SK-N-SH (cell line): Measurements from ENCODE around the gene MYO9B. TPM values are rescaled to one million over a fixed set of nuclear protein-coding genes. Genes with fewer than 3 reads are reported as not detected.
"Not testable (repeated sequence)": the region's sequence is repeated elsewhere in the genome, so short reads cannot be mapped to it uniquely, and the experiment has no call there.

Source experiments
- CTCF ChIA-PET: fragments of 300-600, 350-600 bp; formaldehyde crosslinking; extraction: SDS; loops from one replicate; lab custom pipeline; 2021; lab: Yijun Ruan, JAX
- POLR2A ChIA-PET: fragments of 350-600 bp; sonication (Branson Sonifier 250); formaldehyde crosslinking; extraction: SDS; loops from one replicate; lab custom pipeline; 2020; ENCODE audit warnings: antibody characterized with exemption, inconsistent platforms; lab: Yijun Ruan, JAX
- DNase-seq: peaks from one replicate; pipeline ENCODE4 v3.0.0; 2012
- H2AFZ ChIP-seq: fragments of 200-600 bp; sonication (generic); 2 replicates; pipeline ENCODE4 v1.8.1; 2016; ENCODE audit warnings: antibody characterized with exemption, mild to moderate bottlenecking, low read depth
- H3F3A ChIP-seq: fragments of 200-600 bp; sonication (generic); replicated peaks from 2 replicates; pipeline ENCODE3; 2016; ENCODE audit warnings: antibody characterized with exemption, mild to moderate bottlenecking; ENCODE audit not compliant: insufficient read depth
- H3K27ac ChIP-seq, 2 experiments: fragments of 200-500 bp in 1 of 2; fragments of 200-600 bp in 1 of 2; sonication (Bioruptor generic) in 1 of 2; sonication (generic), shearing (Covaris generic) in 1 of 2; 2 replicates each; pipeline versions ENCODE4 v1.5.1 to v1.6.1; 2014 to 2016; ENCODE audit warnings: low read depth in 2 of 2, inconsistent platforms in 1 of 2, low read length in 1 of 2, mild to moderate bottlenecking in 1 of 2, mixed read lengths in 1 of 2
- H3K27me3 ChIP-seq: fragments of 200-600 bp; sonication (generic), shearing (Covaris generic); 2 replicates; pipeline ENCODE4 v1.6.1; 2016; ENCODE audit warnings: mixed run types; ENCODE audit not compliant: insufficient read depth
- H3K36me3 ChIP-seq, 2 experiments: fragments of 200-500 bp in 1 of 2; fragments of 200-600 bp in 1 of 2; sonication (Bioruptor generic) in 1 of 2; sonication (generic) in 1 of 2; replicated peaks in 1 of 2; 2 replicates each; pipeline versions ENCODE3 to v1.5.1; 2014 to 2016; ENCODE audit warnings: low read length in 1 of 2, mild to moderate bottlenecking in 1 of 2; ENCODE audit not compliant: insufficient read depth in 2 of 2, control insufficient read depth in 1 of 2
- H3K4me1 ChIP-seq, 2 experiments: fragments of 200-500 bp in 1 of 2; fragments of 200-600 bp in 1 of 2; sonication (Bioruptor generic) in 1 of 2; sonication (generic), shearing (Covaris generic) in 1 of 2; 2 replicates each; pipeline versions ENCODE4 v1.5.1 to v1.6.1; 2014 to 2016; ENCODE audit warnings: low read depth in 1 of 2, low read length in 1 of 2, mixed run types in 1 of 2; ENCODE audit not compliant: insufficient read depth in 2 of 2, control insufficient read depth in 1 of 2
- H3K4me2 ChIP-seq: fragments of 200-600 bp; sonication (generic), shearing (Covaris generic); 2 replicates; pipeline ENCODE4 v1.6.1; 2017; ENCODE audit warnings: mixed run types
- H3K4me3 ChIP-seq, 2 experiments: fragments of 200-500 bp in 1 of 2; fragments of 200-600 bp in 1 of 2; sonication (Bioruptor generic) in 1 of 2; sonication (generic), shearing (Covaris generic) in 1 of 2; 2 replicates each; pipeline versions ENCODE4 v1.5.1 to v1.8.1; 2014 to 2016; ENCODE audit warnings: low read depth in 2 of 2, inconsistent platforms in 1 of 2, low read length in 1 of 2, mild to moderate bottlenecking in 1 of 2, mixed read lengths in 1 of 2, moderate library complexity in 1 of 2
- H3K79me2 ChIP-seq: fragments of 200-600 bp; sonication (generic); 2 replicates; pipeline ENCODE4 v1.8.1; 2017; ENCODE audit warnings: mild to moderate bottlenecking; ENCODE audit not compliant: insufficient read depth
- H3K9ac ChIP-seq: fragments of 200-600 bp; sonication (generic); 2 replicates; pipeline ENCODE4 v1.6.1; 2017; ENCODE audit warnings: mixed run types
- H3K9me2 ChIP-seq: fragments of 200-600 bp; sonication (generic); 2 replicates; pipeline ENCODE4 v1.6.1; 2017; ENCODE audit warnings: mixed run types
- H3K9me3 ChIP-seq: fragments of 200-600 bp; sonication (generic); 2 replicates; pipeline ENCODE4 v1.6.1; 2017; ENCODE audit warnings: mixed run types, mild to moderate bottlenecking, moderate library complexity
- H4K20me1 ChIP-seq: fragments of 200-600 bp; sonication (generic); 2 replicates; pipeline ENCODE4 v1.6.1; 2017; ENCODE audit warnings: mild to moderate bottlenecking, mixed run types; ENCODE audit not compliant: insufficient read depth
- CHD2 ChIP-seq: fragments of 150-350 bp; IDR thresholded peaks from 2 replicates; pipeline ENCODE4 v1.6.1; 2018; ENCODE audit warnings: low read length; ENCODE audit not compliant: partially characterized antibody
- ELF1 ChIP-seq: IDR thresholded peaks from 2 replicates; pipeline ENCODE4 v1.4.0; 2012
- EP300 ChIP-seq, 2 experiments: IDR thresholded peaks; 2 replicates each; pipeline versions ENCODE4 v1.4.0 to v1.6.1; 2012; ENCODE audit warnings: borderline replicate concordance in 1 of 2, low read depth in 1 of 2, low read length in 1 of 2
- EZH2phosphoT487 ChIP-seq: fragments of 200-600 bp; sonication (generic); IDR thresholded peaks from 2 replicates; pipeline ENCODE4 v1.6.1; 2017; ENCODE audit warnings: low read depth, mixed run types, mild to moderate bottlenecking, antibody characterized with exemption, moderate library complexity, borderline replicate concordance
- FOSL2 ChIP-seq: IDR thresholded peaks from 2 replicates; pipeline ENCODE4 v1.4.0; 2012; ENCODE audit warnings: low read depth, mild to moderate bottlenecking, moderate library complexity, borderline replicate concordance
- FOXJ3 ChIP-seq: sonication (generic); formaldehyde crosslinking; IDR thresholded peaks from 2 replicates; pipeline ENCODE4 v1.5.1; 2020; ENCODE audit warnings: mild to moderate bottlenecking, missing genetic modification reagents
- GABPA ChIP-seq: IDR thresholded peaks from 2 replicates; pipeline ENCODE4 v1.4.0; 2012; ENCODE audit warnings: low read depth, mild to moderate bottlenecking
- JUND ChIP-seq: IDR thresholded peaks from 2 replicates; pipeline ENCODE4 v1.4.0; 2012
- NFIC ChIP-seq: IDR thresholded peaks from 2 replicates; pipeline ENCODE4 v1.4.0; 2012; ENCODE audit warnings: borderline replicate concordance
- NRF1 ChIP-seq: IDR thresholded peaks from 2 replicates; pipeline ENCODE4 v1.6.1; 2012; ENCODE audit warnings: low read depth, mild to moderate bottlenecking, low read length
- RAD21 ChIP-seq: IDR thresholded peaks from 2 replicates; pipeline ENCODE4 v1.6.1; 2012; ENCODE audit warnings: mild to moderate bottlenecking, low read length
- RCOR1 ChIP-seq: fragments of 150-350 bp; IDR thresholded peaks from 2 replicates; pipeline ENCODE4 v1.6.1; 2017; ENCODE audit warnings: antibody characterized with exemption, low read length
- SIN3A ChIP-seq: IDR thresholded peaks from 2 replicates; pipeline ENCODE4 v1.6.1; 2012; ENCODE audit warnings: low read depth, mild to moderate bottlenecking, low read length, moderate library complexity, borderline replicate concordance
- TAF1 ChIP-seq: IDR thresholded peaks from 2 replicates; pipeline ENCODE4 v1.6.1; 2012; ENCODE audit warnings: low read depth, mild to moderate bottlenecking, low read length, moderate library complexity, borderline replicate concordance
- TEAD4 ChIP-seq: IDR thresholded peaks from 2 replicates; pipeline ENCODE4 v1.4.0; 2012; ENCODE audit warnings: mild to moderate bottlenecking, borderline replicate concordance; ENCODE audit not compliant: insufficient read depth
- WGBS: methylation state at CpG from one replicate; pipeline ENCODE4 v1.1.6; 2017; ENCODE audit warnings: low lambda C conversion rate; 5-methylcytosine and 5-hydroxymethylcytosine counted together
- polyA plus RNA-seq, 3 experiments: library from polyadenylated mRNA; depleted of rRNA; stranded (reverse); fragments of >200 nt; gene quantifications; 2 replicates each; pipeline ENCODE4 v1.2.3, GENCODE V29; 2012
- TF ChIP-seq, protein P1 (sequence below): fragments of 200-600 bp; sonication (generic); IDR thresholded peaks from 2 replicates; pipeline ENCODE4 v1.6.1; 2017; ENCODE audit warnings: antibody characterized with exemption, mild to moderate bottlenecking, moderate library complexity
- TF ChIP-seq, protein P2 (sequence below): IDR thresholded peaks from 2 replicates; pipeline ENCODE4 v1.4.0; 2012; ENCODE audit warnings: low read depth, borderline replicate concordance
- TF ChIP-seq, protein P3 (sequence below): IDR thresholded peaks from 2 replicates; pipeline ENCODE4 v1.4.0; 2012; ENCODE audit warnings: low read depth

The MYO9B gene
- polyA plus RNA-seq, 1 of the 3 experiments (the other 2 are of a cell fraction) = 37.6 TPM

DNA sequence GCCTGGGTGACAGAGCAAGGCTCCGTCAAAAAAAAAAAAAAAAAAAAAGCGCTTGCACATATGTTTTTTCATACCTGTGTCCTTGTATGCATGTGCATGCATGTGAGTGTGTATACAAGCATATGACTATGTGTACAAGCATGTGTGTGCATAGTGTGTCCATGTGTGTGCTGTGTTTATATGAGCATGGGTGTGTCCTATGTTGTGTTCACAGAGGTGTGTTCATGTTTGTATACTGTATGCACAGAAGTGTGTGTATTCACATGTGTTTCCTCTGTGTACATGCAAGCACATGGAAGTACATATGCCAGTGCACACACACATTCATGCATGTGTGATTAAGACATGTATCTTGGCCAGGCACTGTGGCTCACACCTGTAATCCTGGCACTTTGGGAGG is 17.1 kb downstream of the MYO9B start:
- H3K27me3 ChIP-seq = no peaks in the 10 kb centered on the region
- peaks cover 40% of the 10 kb centered on the region; the same call in 1 of the 2 replicates for H4K20me1 ChIP-seq
- CTCF ChIA-PET = no interaction called here
- H3K79me2 ChIP-seq = peaks cover 99% of the 10 kb centered on the region
- no peak overlapping the region for H3K4me2 ChIP-seq
- no peaks in the 10 kb centered on the region for H3K9me2 ChIP-seq
- H3K4me3 ChIP-seq = no peak overlapping the region
- WGBS = 79% methylated on average over 2 of the region's 2 CpGs
- peaks cover 0 to 12% of the 10 kb centered on the region in 2 experiments; a peak in 2 of 4 replicates for H3K4me1 ChIP-seq
- H3K27ac ChIP-seq = no peak overlapping the region
- H3F3A ChIP-seq = peaks cover 27% of the 10 kb centered on the region
- H3K9me3 ChIP-seq = no peaks in the 10 kb centered on the region
- DNase-seq = no peak
- TF ChIP-seq, protein P1, sequence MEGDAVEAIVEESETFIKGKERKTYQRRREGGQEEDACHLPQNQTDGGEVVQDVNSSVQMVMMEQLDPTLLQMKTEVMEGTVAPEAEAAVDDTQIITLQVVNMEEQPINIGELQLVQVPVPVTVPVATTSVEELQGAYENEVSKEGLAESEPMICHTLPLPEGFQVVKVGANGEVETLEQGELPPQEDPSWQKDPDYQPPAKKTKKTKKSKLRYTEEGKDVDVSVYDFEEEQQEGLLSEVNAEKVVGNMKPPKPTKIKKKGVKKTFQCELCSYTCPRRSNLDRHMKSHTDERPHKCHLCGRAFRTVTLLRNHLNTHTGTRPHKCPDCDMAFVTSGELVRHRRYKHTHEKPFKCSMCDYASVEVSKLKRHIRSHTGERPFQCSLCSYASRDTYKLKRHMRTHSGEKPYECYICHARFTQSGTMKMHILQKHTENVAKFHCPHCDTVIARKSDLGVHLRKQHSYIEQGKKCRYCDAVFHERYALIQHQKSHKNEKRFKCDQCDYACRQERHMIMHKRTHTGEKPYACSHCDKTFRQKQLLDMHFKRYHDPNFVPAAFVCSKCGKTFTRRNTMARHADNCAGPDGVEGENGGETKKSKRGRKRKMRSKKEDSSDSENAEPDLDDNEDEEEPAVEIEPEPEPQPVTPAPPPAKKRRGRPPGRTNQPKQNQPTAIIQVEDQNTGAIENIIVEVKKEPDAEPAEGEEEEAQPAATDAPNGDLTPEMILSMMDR = no peak
- TF ChIP-seq ELF1 = no peak
- no peak for TF ChIP-seq TAF1
- TF ChIP-seq RCOR1 = no peak
- no peak for TF ChIP-seq GABPA
- TF ChIP-seq JUND = no peak
- TF ChIP-seq RAD21 = no peak
- no peak for TF ChIP-seq FOSL2
- TF ChIP-seq EZH2phosphoT487 = no peak
- TF ChIP-seq, protein P2, sequence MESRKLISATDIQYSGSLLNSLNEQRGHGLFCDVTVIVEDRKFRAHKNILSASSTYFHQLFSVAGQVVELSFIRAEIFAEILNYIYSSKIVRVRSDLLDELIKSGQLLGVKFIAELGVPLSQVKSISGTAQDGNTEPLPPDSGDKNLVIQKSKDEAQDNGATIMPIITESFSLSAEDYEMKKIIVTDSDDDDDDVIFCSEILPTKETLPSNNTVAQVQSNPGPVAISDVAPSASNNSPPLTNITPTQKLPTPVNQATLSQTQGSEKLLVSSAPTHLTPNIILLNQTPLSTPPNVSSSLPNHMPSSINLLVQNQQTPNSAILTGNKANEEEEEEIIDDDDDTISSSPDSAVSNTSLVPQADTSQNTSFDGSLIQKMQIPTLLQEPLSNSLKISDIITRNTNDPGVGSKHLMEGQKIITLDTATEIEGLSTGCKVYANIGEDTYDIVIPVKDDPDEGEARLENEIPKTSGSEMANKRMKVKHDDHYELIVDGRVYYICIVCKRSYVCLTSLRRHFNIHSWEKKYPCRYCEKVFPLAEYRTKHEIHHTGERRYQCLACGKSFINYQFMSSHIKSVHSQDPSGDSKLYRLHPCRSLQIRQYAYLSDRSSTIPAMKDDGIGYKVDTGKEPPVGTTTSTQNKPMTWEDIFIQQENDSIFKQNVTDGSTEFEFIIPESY = no peak
- no peak for TF ChIP-seq SIN3A
- TF ChIP-seq EP300 (IDR thresholded peaks at IDR 0.05; ENCODE audit: borderline replicate concordance in 1 of 2, low read depth in 1 of 2, low read length in 1 of 2) = no peak
- no peak for TF ChIP-seq TEAD4
- no peak for TF ChIP-seq CHD2
- no peak for TF ChIP-seq NRF1
- TF ChIP-seq, protein P3, sequence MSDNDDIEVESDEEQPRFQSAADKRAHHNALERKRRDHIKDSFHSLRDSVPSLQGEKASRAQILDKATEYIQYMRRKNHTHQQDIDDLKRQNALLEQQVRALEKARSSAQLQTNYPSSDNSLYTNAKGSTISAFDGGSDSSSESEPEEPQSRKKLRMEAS = no peak
- TF ChIP-seq NFIC = no peak
- no peak for TF ChIP-seq FOXJ3
- no peak overlapping the region for H2AFZ ChIP-seq
- peaks cover 0 to 7% of the 10 kb centered on the region in 2 experiments for H3K36me3 ChIP-seq
- POLR2A ChIA-PET = no interaction called here
- no peak overlapping the region for H3K9ac ChIP-seq

DNA sequence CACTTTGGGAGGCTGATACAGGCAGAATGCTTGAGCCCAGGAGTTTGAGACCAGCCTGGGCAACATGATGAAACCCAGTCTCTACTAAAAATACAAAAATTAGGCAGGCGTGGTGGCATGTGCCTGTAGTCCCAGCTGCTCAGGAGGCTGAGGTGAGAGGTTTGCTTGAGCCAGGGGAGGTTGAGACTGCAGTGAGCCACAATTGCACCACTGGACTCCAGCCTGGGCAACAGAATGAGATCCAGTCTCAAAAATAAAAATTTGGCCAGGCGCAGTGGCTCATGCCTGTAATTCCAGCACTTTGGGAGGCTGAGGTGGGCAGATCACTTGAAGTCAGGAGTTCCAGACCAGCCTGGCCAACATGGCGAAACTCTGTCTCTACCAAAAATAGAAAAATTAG is 19.1 kb downstream of the MYO9B start:
- H3K27me3 ChIP-seq, H2AFZ ChIP-seq, H3K27ac ChIP-seq, H3K9me3 ChIP-seq, POLR2A ChIA-PET, H3K9me2 ChIP-seq, H3K4me2 ChIP-seq, H3K4me3 ChIP-seq, H3K9ac ChIP-seq, DNase-seq, CTCF ChIA-PET: not testable (repeated sequence)
- WGBS = 97% methylated on average over 3 of the region's 3 CpGs
- Histone ChIP-seq H4K20me1 (peaks cover 35% of the 10 kb centered on the region; the same call in 1 of the 2 replicates), H3K36me3 (peaks cover 0 to 11% of the 10 kb centered on the region in 2 experiments), H3F3A (peaks cover 13% of the 10 kb centered on the region), H3K79me2 (peaks cover 99% of the 10 kb centered on the region), H3K4me1 (peaks cover 0 to 12% of the 10 kb centered on the region in 2 experiments; a peak in 2 of 4 replicates)
